Stimulated activated CD8-positive, alpha-beta memory T cell treated with anti-CD3 and anti-CD28 coated beads, Interleukin-4, amount 100 ng/mL, for 48 hours (primary cell): ENCODE measurements around the gene ZC3H12C.
A peak's percentile ranks its signal among the peaks of the same experiment; 100 is the strongest.

Experiments used
- DNase-seq: peaks from one replicate; pipeline ENCODE4 v3.0.0-alpha.2; 2020

The ZC3H12C gene

GRCh38 chr11:110077831-110078325 is 15.3 kb upstream of the ZC3H12C start:
- peak; percentile 38 for DNase-seq

- no peak for DNase-seq
Measured at GRCh38 chr11:110078923-110079544, 14.2 kb upstream of the ZC3H12C start.

GRCh38 chr11:110079726-110080125 is 13.5 kb upstream of the ZC3H12C start:
- no peak for DNase-seq

- DNase-seq, result no peak
Measured at GRCh38 chr11:110081462-110082376, 11.5 kb upstream of the ZC3H12C start.

- DNase-seq, result no peak
Measured at GRCh38 chr11:110082899-110083298, 10.3 kb upstream of the ZC3H12C start.

- DNase-seq, result no peak
Measured at GRCh38 chr11:110085255-110085838, 7.8 kb upstream of the ZC3H12C start.

- DNase-seq, result no peak
Measured at GRCh38 chr11:110086892-110087309, 6.3 kb upstream of the ZC3H12C start.

DNA sequence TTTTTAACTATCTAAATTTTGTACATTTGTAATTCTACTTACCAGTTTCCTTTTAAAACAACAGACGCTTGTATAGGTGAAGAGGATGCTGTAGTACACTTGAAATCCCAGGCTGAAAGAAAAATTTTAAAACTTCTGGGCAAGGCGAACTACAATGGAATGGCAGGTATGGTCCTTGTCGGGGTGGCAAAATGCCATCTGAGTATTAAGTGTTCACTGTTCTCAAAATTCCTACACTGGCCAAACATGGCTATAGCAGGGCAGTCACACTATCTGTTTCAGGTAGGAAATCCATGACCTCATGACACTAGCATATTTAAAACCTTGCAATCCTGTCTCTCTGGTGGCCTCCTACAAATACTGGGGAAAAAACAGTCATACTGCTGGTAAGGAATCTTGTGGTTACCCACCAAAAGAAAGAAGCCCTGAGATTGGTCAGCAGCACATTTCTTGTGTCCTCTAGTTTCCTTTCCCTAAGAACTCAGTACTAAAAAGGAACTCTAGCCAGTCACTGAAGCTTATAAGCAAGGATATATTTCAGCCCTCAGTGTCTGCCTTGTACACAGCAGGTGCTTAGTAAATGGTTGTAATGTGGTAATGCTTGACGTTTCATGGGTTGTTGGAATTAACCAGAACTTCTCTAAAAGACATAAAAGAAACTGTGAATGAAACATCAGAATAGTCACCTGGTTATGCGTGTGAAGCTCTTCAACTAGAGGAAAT is 5.2 kb upstream of the ZC3H12C start:
- DNase-seq, result no peak

GRCh38 chr11:110088535-110089344 is 4.5 kb upstream of the ZC3H12C start:
- DNase-seq, result no peak

- no peak for DNase-seq
Measured at GRCh38 chr11:110089617-110090282, 3.4 kb upstream of the ZC3H12C start.

DNA sequence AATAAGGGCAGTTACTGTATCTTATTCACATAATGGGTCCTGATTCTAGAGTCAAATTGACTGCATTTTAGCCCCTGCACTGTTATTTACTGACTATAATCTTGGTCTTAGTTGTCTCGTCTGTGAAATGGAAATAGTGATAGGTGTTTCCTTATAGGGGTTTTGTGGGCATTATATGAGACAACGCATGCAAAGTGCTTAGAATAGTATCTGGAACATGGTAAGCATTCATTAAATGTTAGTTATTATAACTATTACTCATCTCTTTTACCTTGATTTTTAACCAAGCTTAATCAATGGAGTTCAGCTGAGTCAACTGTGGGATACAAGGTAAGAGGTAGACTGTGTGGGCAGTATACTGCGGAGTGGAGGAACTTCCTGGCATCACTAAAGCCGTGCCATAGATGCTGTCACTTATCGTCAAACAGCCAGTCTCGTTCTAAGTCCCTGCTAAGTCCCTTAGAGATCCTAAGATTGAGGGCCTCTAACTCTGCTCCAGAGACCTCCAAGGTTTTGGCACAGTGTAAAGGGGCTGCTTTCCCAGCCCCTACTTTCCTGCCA is 2.6 kb upstream of the ZC3H12C start:
- DNase-seq, result no peak

GRCh38 chr11:110092111-110092514 is 1.1 kb upstream of the ZC3H12C start:
- no peak for DNase-seq

- DNase-seq, result peak; percentile 28
Measured at GRCh38 chr11:110093407-110094297, 460 bp downstream of the ZC3H12C start.

DNA sequence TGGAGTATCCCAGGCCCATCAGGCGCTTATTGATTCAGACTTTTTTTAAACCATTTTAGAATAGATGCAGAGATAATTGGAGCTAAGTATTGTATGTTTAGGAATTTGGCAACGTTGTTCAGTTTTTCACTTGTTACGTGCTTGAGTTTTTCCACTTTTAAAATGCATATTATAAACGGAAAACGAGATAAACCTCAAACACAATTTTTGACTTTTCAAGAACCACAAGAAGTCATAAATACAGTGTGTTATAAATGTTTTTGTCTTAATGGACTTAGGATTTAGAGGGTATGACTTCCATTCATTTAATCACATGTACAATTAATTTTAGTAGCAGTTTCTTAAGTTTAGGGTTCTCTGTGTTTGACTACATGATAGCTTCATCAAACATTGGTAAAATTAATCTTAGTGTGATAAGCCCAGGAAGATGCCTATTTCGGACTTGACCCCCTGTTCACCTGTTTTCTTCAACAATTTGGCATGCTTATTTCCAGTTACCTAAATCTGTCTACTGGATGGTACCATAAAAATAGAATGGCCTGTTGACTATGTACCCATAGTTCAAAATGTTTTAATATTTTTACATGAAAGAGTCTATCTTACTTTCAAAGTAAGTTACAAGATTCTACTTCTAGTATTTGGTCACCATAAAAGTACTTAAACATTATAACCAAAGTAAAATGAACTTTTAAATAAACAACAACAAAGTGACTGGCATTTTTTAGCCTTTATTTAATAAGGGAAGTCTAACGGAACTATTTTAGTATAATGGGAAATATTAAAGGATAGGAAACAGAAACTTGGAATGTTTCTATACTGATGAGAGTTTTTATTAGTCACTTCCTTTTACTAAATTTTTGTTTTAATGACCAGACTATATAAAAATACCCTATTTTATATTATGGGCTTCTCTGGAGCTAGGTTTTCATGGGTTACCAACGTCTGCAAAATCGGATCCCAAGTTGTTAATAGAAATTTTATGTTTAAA is 1.4 kb downstream of the ZC3H12C start:
- DNase-seq, result no peak

DNA sequence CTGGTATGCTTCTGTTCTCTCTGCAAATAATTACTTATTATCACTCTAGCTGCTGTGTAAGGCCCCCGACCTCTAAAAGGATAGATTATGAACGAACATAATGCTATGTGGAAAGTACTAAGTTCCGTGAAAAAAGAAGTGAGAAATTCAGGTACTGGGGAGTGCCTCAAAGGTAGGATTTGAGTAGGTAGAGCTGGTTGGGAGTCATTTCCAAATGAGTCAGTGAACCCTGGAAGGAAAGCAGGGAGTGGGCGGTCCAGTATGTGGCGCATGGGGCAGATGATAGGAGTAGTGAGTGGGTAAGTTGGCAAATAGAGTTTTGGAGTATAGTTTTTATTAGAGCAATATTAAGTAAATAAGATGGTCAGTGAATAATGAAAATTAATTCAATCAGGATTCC is 2.4 kb downstream of the ZC3H12C start:
- DNase-seq, result no peak

GRCh38 chr11:110096496-110096895 is 3.3 kb downstream of the ZC3H12C start:
- no peak for DNase-seq

GRCh38 chr11:110097459-110098012 is 4.3 kb downstream of the ZC3H12C start:
- DNase-seq, result no peak

DNA sequence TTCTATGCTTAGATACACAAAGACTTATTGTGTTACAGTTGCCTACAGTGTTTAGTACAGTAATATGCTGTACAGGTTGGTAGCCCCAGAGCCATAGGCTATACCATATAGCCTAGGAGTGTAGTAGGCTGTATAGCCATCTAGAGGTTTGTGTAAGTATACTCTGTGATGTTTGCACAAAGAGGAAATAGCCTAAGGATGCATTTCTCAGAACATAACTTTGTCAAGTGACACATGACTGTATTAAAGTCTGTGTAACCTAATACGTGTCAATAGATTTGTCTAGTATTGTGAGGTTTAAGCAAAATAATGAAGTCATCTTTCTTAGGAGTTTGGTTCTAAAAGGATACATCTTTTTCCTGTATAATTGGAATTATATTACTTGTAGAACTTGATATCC is 5.5 kb downstream of the ZC3H12C start:
- DNase-seq, result no peak
